Activated T-cell treated with anti-CD3 and anti-CD28 coated beads, Interleukin-2, amount 50 U/mL, for 48 hours (primary cell): Measurements from ENCODE around the gene MYBPH.
A peak's percentile ranks its signal among the peaks of the same experiment; 100 is the strongest.

Experiments used
- DNase-seq, 2 experiments: peaks; one replicate each; pipeline ENCODE4 v3.0.0-alpha.2; 2020

The MYBPH gene

GRCh38 chr1:203175237-203175826 is at the start of gene MYBPH:
MYBPH (minus strand) TSS chr1:203175826; CDS start chr1:203175755, 71 bp downstream.
- DNase-seq, result no peak

- DNase-seq, result no peak
Observed at GRCh38 chr1:203225071-203225470, 49.4 kb upstream of the MYBPH start.

- DNase-seq, result no peak
Observed at GRCh38 chr1:203223012-203223775, 47.6 kb upstream of the MYBPH start.

- no peak for DNase-seq
Observed at GRCh38 chr1:203219934-203220333, 44.3 kb upstream of the MYBPH start.

- DNase-seq, result no peak
Observed at GRCh38 chr1:203219171-203219570, 43.5 kb upstream of the MYBPH start.

- DNase-seq, result no peak
Observed at GRCh38 chr1:203217668-203218067, 42.0 kb upstream of the MYBPH start.

GRCh38 chr1:203217139-203217655 is 41.6 kb upstream of the MYBPH start:
- DNase-seq, result no peak

GRCh38 chr1:203216274-203217138 is 40.9 kb upstream of the MYBPH start:
- peak; percentile 66 to 71 for DNase-seq

- no peak for DNase-seq
Observed at GRCh38 chr1:203215573-203215972, 39.9 kb upstream of the MYBPH start.

- DNase-seq, result no peak
Observed at GRCh38 chr1:203214871-203215270, 39.2 kb upstream of the MYBPH start.

- no peak for DNase-seq
Observed at GRCh38 chr1:203213126-203213525, 37.5 kb upstream of the MYBPH start.

- no peak for DNase-seq
Observed at GRCh38 chr1:203211812-203212211, 36.2 kb upstream of the MYBPH start.

- no peak for DNase-seq
Observed at GRCh38 chr1:203210988-203211387, 35.4 kb upstream of the MYBPH start.

GRCh38 chr1:203210350-203210749 is 34.7 kb upstream of the MYBPH start:
- no peak for DNase-seq

GRCh38 chr1:203208181-203208580 is 32.6 kb upstream of the MYBPH start:
- DNase-seq, result no peak

- DNase-seq, result no peak
Observed at GRCh38 chr1:203207751-203208150, 32.1 kb upstream of the MYBPH start.

- DNase-seq, result no peak
Observed at GRCh38 chr1:203206129-203206687, 30.6 kb upstream of the MYBPH start.

- no peak for DNase-seq
Observed at GRCh38 chr1:203204756-203205155, 29.1 kb upstream of the MYBPH start.

- no peak for DNase-seq
Observed at GRCh38 chr1:203202431-203203245, 27.0 kb upstream of the MYBPH start.

GRCh38 chr1:203201516-203202205 is 26.0 kb upstream of the MYBPH start:
- no peak for DNase-seq

- no peak for DNase-seq
Observed at GRCh38 chr1:203200916-203201315, 25.3 kb upstream of the MYBPH start.
